ENCODE measurements around the gene CLDN5.

The CLDN5 gene

DNA sequence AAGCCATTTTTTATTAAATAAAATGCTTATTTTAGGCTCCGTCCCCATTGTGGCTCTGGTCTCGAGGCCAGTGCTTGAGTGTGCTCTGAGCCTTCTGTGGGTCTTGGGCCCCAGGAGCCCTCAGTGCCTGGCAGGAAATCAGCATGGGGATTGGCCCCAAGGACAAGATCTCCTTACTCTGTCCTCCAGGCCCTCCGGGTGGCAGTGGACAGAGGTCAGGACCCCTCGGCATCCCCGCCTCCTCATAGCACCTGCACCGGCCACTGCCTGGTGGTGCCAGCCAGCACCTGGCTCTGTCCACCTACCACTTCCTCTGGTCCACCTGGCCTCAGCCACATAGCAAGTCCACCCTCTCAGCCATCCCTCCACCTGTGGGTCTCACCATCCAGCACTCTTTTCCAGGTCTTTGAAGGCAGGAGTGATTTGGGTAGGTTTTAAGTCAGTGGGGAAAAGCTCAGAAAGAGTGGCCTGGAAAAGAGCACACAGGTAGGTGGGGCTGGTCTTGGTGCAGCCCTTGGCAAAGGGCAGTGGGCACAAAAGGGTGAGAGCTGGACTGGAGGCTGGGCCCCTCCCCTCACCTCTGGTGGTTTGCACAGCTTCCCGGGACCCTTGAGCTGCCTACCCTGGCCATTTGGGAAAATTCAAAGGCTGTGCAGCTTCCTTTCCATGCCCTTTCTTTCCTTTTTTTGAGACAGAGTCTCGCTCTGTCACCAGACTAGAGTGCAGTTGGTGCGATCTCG is 3.5 kb downstream of the CLDN5 start:
- DNase-seq: no peak

DNA sequence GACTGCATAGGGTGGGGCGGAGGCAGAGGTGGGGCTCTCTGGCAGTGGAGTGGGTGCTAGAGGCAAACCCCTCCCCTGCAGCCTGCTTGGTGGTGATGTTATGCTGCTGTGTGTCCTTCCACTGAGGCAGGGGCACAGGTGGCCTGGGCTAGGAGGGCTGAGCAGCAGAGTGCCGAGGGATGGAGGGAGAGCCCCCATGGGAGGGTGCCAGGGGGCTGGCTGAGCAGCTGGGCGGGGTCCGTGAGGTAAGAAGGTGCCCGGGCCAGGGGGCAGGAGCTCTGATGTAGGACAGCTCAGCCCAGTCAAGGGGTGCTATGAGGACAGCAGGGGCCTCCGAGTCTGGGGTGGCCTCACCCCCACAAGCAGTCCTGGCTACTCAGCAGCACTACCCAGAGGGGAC is 4.2 kb downstream of the CLDN5 start:
- DNase-seq: no peak

DNA sequence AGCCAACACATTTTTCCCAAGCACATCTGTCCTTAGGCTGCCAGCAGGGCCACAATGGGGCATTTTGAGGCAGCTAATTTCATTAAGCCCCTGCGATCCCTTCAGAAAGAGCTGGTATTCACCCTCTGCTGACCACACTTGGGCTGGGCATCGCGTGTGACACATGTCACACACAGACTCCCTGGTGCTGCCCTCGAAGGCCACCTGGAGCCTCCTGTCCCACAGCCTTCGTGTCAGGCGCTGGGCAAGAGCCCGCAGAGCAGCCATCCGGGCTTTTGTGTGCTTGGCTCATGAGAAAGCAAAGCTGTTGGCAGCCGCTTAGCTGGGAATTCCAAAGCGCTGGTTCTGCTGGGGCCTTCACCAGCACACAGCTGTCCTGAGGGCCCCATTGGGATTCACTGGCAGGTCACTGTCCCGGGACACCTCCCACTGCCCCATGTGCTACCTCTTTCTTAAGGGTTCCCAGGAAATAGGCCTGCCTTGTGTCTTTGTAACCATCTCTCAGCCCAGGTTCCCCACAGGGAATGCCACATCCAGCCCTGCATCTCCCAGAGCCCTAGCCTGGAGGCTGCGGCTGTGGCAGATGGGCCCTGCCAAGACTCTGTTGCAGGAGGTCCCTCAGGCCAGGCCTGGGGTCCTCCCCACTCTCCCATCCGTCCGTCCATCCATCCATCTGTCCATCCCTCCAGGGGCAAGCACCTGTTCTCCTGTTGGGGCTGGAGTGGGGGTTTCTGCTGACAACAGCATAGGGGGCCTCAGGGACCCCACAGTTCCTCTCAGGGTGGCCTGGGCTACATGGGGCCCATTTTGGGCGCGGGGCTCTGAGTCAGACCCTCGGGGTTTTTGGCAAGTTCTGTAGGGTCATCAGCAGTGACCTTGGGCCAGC is 4.9 kb downstream of the CLDN5 start:
- no peak for DNase-seq

DNA sequence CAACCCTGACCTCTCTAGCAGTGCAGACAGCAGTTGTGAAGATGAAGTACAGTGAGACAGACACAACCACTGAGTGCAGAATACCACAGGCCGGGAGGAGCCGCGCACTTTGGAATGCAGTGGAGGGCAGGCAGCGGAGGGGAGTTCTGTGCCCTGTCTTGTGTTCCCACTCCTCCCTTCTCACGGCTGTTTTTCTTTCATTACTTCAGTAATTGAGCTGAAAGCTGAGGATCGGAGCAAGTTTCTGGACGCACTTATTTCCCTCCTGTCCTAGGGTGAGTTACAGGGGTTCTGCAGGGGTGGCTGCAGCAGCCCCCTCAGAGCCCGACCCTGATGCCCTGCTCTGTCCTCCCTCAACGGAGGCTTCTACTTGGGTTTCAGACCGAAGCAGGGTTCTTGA is 5.6 kb downstream of the CLDN5 start:
- no peak for DNase-seq

DNA sequence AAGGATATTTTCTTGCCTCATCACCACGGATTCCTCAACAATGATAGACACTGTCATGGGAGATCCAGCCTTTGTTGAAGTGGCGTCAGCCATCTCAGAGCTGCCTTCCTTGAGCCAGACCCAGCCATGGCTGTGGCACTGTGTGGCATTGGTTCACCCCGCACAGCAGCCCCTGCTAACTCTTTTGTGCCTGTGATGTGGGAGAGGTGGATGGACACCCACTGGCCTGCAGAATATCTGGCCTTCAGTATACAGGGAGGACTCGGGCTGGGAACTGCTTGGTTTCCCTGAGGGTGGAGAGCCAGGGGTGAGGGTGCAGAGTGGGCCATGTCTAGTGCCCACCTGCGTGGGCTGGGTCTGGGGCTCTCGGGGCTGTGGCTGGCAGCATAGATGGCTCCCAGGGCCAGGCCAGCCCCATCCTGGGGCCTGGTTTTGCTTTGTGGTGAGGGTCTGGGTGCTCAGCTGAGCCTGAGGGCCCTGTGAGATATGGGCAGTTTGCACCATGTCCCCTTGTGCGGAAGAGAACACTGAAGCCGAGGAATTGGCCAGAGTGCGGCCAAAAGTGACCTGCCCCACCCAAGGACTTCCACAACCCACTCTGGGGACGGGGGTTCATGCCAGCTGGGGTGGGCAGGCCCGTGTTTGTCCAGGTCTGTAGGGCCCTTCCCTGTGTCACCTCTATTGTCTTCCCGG is 6.1 kb downstream of the CLDN5 start:
- DNase-seq: no peak

DNA sequence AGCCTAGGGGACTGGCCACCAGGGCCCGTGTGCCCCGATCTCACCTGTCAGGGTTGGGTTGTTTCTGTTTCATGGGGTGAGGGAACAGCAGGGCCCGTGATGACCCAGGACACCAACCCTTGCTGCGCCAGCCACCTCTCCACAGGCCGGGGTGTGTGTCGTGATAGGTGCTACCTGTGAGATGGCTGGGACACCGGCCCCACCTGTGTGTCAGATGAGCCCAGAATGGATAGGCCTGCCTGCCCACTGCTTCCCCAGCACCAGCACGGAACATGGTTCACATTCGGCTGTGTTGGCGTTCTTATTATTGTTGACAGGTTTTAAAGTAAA is 7.1 kb downstream of the CLDN5 start:
- DNase-seq: no peak

DNA sequence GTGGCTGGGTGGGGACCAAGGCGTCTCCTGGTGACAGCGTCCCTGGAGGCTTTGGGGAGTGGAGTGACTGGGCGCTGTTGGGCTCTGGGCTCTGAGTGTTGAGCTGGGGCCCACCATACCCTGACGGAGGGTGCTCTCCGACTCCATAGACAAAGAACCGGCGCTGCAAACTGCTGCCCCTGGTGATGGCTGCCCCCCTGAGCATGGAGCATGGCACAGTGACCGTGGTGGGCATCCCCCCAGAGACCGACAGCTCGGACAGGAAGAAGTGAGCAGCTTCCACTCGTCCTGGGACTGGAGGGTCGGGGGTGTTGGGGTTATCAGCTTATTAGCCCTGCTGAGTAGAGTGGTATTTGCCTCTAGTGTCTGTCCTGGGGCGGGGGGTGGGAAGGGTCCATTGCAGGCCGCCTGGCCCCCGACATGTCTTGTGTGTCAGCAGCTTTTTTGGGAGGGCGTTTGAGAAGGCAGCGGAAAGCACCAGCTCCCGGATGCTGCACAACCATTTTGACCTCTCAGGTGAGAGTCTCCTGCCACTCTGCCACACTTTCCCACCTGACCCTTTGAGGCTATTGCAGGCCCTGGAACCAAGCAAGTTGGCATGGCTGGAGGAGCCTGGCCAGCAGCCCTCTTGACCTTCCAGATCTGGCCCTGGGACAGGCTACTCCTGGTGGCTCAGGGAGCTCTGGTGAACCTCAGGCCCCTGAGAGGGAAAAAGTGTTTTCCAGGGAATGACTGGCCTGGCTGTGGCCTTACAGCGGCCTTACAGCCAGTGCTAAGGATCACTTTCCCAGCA is 7.6 kb downstream of the CLDN5 start:
- no peak for DNase-seq

DNA sequence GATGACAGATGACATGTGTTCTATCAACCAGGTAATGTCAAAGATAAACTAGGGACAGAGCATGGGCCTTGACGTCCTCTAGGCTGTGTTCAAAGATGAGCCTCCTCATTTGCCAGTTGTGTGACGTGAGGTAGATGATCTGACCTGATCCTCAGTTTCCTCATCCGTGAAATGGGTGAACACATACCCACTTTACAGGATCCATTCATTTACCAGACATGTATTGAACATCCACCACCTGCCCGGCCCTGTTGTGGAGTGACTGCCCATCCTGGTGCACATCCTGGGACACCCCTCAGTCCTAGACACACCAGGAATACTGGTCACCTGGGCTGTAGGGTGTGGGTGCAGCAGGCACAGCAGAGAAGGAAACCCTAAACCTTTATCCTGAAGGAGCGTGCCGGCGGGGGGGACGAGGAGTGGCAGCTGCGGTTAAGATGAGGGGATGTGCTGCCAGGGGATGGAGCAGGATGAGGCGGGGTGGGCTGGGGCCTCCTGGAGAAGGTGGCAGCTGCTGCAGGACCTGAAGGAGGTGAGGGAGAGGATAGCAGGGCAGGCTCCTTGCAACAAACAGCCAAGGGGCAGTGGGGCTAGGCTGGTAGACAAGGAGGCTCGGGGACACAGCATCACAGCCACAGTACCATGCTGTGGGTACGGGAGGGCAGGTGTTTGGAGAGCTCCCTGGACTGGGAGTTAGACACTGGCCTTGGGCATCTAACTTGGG is 8.4 kb downstream of the CLDN5 start:
- DNase-seq: no peak

DNA sequence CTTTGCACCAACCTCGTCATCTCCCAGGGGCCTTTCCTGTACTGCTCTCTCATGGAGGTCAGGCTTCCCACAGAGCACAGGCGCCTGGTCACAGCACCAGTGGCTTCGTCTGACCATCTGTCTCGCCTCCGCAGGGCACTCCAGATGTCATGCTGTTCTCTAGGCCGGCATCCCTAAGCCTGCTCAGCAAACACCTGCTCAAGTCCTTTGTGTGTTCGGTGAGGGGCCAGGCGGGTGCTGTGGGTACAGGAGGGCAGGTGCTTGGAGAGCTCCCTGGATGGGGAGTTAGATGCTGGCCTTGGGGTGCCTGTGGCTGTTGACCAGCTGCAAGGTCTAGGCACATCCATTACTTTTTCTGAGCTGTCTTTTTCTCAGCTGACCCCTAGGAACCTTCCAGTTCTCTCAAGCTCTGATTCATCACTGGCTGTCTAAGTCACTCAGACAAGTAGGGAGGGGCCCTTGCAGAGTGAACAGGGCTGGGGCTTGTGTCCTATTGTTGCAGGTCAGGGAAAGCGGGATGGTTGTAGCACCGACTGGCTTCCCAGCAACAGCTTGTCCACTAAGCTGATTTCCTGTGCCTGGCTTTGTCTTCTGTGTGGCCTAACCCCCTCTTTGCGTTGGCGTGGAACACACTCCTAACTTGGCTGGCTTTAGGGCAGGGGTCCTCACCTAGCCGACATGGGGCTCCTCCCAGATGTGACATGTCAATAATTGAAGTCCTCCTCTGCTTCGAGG is 9.2 kb downstream of the CLDN5 start:
- no peak for DNase-seq

DNA sequence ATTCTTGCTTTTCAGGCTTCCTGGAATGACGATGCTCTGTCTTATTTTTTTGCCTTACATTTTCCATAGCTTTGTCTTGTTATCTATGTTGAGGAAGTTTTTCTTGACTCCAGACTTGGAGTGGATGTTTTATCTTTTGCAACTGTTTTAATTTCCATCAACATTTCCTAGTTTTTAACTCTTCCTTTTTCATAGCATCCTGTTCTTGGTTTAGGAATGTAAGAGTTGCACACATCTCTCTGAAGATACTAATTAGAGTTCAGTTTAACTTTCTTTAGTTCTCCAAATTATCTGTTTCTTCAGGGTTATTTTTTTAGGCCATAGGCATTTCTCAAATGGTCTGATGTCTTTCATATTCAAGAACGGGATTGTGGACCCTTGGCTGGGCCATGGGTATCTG is 10.4 kb downstream of the CLDN5 start:
- DNase-seq: no peak

DNA sequence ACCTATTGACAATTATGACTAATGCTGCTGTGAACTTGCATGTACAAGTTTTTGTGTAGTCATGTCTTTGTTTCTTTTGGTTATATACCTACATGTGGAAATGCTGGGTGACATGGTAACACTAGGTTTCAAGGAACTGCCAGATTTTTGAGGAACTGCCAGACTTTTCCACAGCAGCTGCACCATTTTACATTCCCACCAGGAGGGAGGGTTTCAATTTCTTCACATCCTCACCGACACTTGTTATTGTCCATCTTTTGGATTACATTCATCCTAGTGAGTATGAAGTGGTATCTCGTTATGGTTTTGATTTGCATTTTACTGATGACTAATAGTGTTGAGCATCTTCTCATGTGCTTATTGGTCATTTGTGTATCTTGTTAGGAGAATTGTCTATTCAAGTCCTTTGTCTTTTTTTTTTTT is 13.3 kb downstream of the CLDN5 start:
- DNase-seq: no peak

DNA sequence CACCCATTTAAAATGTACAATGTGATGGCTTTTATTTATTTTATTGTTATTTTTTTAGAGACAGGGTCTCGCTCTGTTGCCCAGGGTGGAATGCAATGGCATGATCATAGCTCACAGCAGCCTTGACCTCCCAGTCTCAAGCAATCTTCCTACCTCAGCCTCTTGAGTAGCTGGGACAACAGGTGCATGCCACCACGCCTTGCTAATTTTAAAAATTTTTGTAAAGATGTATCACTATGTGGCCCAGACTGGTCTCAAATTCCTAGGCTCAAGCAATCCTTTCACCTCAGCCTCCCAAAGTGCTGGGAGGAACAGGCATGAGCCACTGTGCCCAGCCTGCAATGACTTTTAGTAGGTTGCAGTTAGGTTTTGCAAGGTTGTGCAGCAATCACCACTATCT is 14.3 kb downstream of the CLDN5 start:
- DNase-seq: no peak

DNA sequence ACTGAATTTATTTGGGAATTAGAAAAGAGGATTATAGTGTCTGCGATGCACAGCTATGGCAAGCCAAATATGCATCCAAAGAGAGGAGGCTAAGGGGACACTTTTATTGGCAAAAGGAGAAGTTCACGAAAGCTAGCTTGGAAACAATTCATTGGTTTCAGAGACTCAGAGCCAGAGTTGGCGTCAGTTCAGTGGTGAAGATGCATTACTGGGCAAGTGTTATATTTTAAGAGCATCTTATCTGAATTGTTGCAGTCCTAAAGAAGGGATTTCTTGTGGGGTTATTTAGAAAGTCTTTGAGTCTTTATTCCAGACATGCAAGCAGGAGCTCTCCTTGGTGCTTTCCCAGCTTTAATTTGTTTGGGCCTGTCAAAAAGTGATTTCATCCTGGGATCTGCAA is 15.0 kb downstream of the CLDN5 start:
- DNase-seq: no peak

DNA sequence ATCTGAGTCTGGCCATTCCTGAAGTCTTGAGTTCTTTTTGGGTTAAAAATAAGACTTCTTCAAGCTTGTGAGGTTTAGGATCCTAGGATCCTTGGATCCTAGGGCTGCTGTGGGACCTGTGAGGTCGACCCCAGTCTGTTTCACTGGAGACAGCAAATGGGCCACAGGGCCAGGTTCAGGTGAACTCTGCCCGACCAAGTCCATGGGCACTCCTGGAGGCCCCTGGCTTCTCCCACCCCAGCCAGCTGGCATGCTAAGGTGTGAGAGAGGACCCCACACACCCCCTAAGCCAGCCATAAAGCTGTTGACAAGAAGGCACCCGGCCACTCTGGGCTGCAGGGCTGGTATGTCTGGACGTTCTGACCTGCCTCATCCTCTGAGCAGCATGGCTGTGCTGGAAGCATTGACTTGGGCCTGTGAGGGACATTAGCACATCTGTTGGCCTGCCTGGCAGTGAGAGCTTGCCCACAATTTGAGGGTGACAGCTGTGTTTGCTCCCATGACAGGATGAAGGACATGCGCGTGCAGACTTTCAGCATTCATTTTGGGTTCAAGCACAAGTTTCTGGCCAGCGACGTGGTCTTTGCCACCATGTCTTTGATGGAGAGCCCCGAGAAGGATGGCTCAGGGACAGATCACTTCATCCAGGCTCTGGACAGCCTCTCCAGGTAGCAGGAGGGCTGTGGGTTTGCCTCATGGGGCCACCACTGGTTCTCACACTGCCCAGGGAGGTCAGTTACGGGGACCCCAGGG is 16.0 kb downstream of the CLDN5 start:
- no peak for DNase-seq

DNA sequence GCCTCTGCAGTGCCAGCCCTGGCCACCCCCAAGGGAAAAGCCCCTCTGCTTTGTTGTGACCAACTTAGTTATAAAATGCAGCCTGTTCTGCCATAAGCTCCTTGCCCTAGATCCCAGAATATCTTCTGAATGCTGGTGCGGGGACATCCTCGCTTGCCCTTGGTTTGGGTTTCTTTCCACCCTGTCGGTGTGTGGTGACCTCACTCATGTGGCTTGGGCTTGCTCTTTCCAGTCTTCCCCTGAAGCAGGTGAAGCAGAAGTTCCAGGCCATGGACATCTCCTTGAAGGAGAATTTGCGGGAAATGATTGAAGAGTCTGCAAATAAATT is 16.7 kb downstream of the CLDN5 start:
- no peak for DNase-seq

DNA sequence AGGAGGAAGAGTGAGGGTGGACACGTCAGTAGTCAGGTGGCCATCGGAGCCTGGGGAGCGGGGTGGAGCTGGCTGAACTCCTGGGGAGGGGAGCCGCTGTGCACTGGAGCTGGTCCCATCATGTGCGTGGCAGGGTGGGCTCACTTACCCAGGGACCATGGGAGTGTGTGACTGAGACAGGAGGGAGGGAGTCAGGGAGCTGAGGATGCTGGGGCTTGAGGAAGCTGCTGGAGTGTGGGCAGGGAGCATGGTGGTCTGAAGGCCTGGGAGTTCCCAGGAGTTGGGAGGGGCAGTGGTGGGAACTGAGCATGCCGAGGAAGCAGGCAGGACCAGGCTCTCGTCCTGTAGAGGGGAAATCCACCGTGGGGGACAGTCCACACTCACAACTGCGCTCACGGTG is 18.0 kb downstream of the CLDN5 start:
- no peak for DNase-seq

DNA sequence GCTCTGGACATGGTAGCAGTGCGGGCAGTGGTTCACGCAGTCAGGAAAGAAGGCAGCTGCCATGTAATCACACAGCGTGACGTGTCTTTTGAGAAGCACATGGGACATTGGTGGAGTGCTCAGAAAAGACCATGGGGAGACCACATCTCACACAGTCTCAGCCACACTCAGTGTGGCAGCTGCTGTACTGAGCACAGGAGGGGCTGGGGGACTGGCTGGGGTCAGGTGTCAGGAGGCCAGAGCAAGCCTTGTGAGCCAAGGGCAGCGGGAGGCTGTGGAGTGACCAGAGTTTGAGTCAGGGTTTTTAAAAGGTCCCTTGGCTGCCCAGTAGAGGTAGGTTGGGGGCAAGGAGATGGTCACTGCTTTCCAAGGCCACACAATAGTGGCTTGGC is 18.5 kb downstream of the CLDN5 start:
- DNase-seq: no peak

DNA sequence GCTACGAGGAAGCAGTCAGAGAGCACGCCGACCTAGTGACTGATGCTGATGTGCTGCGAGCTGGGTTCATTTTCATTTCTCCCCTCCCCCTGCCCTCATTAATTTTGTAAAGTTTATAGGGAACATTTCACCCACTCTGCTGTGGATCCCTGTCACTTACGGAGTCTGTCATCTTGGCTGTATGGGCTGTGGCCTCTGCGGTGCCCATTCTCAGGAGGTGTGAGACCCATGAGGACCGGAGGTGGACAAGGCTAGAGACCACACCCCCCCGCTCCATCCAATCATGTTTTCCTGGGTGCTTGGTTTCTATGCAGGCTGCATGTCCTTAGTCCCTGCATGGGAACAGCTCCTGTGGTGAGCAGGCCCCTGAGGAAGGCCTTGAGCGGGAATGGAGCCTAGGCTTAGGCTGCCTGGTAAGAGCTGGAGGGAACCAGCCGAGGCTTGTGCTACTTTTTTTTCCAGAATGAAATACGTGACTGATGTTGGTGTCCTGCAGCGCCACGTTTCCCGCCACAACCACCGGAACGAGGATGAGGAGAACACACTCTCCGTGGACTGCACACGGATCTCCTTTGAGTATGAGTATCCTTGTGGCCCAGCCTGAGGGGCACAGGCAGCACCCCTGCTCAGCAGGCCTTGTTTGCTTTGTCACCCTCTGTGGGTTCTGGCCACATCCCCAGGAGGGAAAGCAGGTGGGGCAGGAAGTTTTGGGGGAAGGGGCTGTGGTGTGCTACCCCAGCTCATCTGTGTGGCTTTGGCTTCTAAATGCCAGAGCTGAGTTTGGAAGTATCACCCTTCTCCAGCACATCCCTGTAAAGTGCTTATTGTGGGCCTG is 19.1 kb downstream of the CLDN5 start:
- DNase-seq: no peak

DNA sequence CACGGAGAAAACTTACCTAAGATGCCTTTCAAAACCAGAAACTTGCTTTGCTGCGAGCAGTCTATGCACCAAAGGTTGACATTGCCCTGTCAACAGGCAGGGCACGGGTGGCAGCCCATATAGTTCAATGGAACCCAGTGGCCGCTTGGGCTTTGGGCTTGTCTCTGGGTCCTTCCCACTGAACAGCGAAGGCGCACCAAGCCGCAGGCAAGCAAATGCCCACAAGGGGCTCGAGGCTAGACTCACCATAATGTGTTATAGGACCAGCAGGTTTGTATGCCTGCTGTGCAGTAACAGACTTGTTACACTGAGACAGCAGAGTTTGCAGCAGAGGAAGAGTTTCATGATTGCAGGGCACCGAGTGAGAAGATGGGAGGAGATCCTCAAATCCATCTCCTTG is 20.3 kb downstream of the CLDN5 start:
- no peak for DNase-seq

DNA sequence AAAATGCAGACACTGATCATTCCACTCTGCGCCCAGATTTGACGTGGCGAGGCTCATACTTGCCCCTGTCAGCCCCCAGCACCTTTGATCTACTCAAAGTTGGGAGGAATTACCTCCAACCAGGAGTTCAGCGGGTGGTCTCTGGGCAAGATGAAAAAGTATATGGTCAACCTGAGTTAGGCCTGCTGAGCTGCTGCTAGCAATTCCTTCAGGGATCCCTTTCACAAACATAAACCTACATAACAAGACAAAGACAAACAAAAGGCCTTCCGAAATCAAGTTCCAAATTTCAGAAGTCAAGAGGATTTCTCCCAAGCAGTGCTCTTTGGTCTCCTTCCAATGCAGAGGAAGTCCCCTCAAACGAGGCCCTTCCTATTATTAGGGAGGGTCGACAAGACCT is 20.8 kb downstream of the CLDN5 start:
- no peak for DNase-seq
